Heart right ventricle (tissue), 16 donors: Measurements from ENCODE around the gene CPNE7. TPM values are rescaled to one million over a fixed set of nuclear protein-coding genes. Genes with fewer than 3 reads are reported as not detected.
"Not testable (repeated sequence)": the region's sequence is repeated elsewhere in the genome, so short reads cannot be mapped to it uniquely, and the experiment has no call there.

Experiments used
- ATAC-seq, 8 donors: fragments of 200-7000 bp; cut with Tn5 transposase; one replicate each; pipeline ENCODE4 v1.9.1; 2020; ENCODE audit warnings: mild to moderate bottlenecking in 8 of 8, moderate library complexity in 8 of 8, moderate number of reproducible peaks in 1 of 8
- DNase-seq, 2 donors: peaks; one replicate each; pipeline ENCODE4 v3.0.0-alpha.2; 2020
- H3K27ac ChIP-seq, 10 donors: fragments of 200-600 bp; sonication (generic) in 2 of 10; one replicate each; pipeline versions ENCODE4 v1.5.0 to v1.8.0; 2020 to 2022; ENCODE audit warnings: mild to moderate bottlenecking in 3 of 10
- H3K27me3 ChIP-seq, 7 donors: fragments of 200-600 bp; one replicate each; pipeline ENCODE4 v1.8.0; 2021 to 2022; ENCODE audit warnings: mild to moderate bottlenecking in 2 of 7
- H3K36me3 ChIP-seq, 9 donors: fragments of 200-600 bp; sonication (generic) in 1 of 9; one replicate each; pipeline versions ENCODE4 v1.5.0 to v1.8.0; 2020 to 2022; ENCODE audit warnings: mild to moderate bottlenecking in 2 of 9
- H3K4me1 ChIP-seq, 9 donors: fragments of 200-600 bp; sonication (generic) in 1 of 9; one replicate each; pipeline versions ENCODE4 v1.5.0 to v1.8.0; 2020 to 2022; ENCODE audit warnings: mild to moderate bottlenecking in 4 of 9
- H3K4me3 ChIP-seq, 10 donors: fragments of 200-600 bp; sonication (generic) in 2 of 10; one replicate each; pipeline versions ENCODE4 v1.5.0 to v1.8.0; 2020 to 2022; ENCODE audit warnings: mild to moderate bottlenecking in 7 of 10, moderate library complexity in 2 of 10
- H3K9me3 ChIP-seq, 11 donors: fragments of 200-600 bp in 10 of 11; sonication (generic) in 2 of 11; one replicate each; pipeline versions ENCODE4 v1.5.0 to v1.8.0; 2013 to 2022; ENCODE audit warnings: mild to moderate bottlenecking in 2 of 11, control low read depth in 1 of 11, moderate library complexity in 1 of 11
- WGBS, 2 donors: extraction: QIAGEN DNeasy Blood & Tissue Kit; methylation state at CpG; one replicate each; pipeline ENCODE4 v1.1.7; 2013; ENCODE audit warnings: inconsistent platforms in 1 of 2; 5-methylcytosine and 5-hydroxymethylcytosine counted together
- intact Hi-C, 10 donors: fragments of 100-400 bp; cut with DNase I; formaldehyde crosslinking; loops; one replicate each; pipeline versions ENCODE4 v1.11.1 to v1.14.2; 2022
- polyA plus RNA-seq, 2 donors: library from polyadenylated mRNA; stranded (reverse); fragments of 200-250 nt; gene quantifications; one replicate each; pipeline ENCODE4 v1.2.3, GENCODE V29; 2013
- total RNA-seq, 10 donors: library from RNA; stranded (reverse); fragmentation: NEBNext Ultra II Directional in 3 of 10; extraction: Animal tissue kit (Norgen Biotek cat#: 25700) in 3 of 10; gene quantifications; one replicate each; pipeline versions ENCODE4 v1.2.1 to v1.2.4, GENCODE V29; 2021 to 2023
- TF ChIP-seq, protein P1 (sequence below), 9 donors: fragments of 200-600 bp; sonication (generic) in 2 of 9; IDR thresholded peaks; one replicate each; pipeline versions ENCODE4 v1.5.0 to v1.8.0; 2021 to 2022; ENCODE audit warnings: antibody characterized with exemption in 9 of 9, mild to moderate bottlenecking in 5 of 9, moderate library complexity in 1 of 9
- donor health status: Arrhythmogenic right ventricular cardiomyopathy.
- donor health status: ischemic (EF 13 %, LVEDD 7.1; RV severe dilation, severe dysfunction).
- donor health status: healthy with polysubstance abuse.
- donor health status: DM: no; HTN: yes; CAD: no.
- donor health status: DM: no; HTN: no; CAD: no.
- donor health status: ischemic (EF 25% LVEDD 6.9; RV normal size, moderate dysfunction).
- donor health status: ischemic (EF 25% LVEDD 5.7; RV mildly dilated, moderate dysfunction).
- donor health status: healthy.
- donor health status: DM: yes; HTN: yes; CAD: no.
- donor health status: Ischemic cardiomyopathy.
- donor health status: ischemic (EF 35%, LVEDD 5.7; RV mildly dilated, moderate dysfunction).
- donor health status: nonischemic (EF 11% LVEDD 7.7; RV severe dilation, severe dysfunction).
- donor health status: DM: yes; HTN: yes; CAD: no.
- donor health status: PGD.
- donor health status: ischemic (EF 29% LVEDD 5.4; RV normal size, mild dysfunction).
- donor health status: nonischemic (EF 23%, LVEDD 6.1; RV moderate dilation, normal function).

Gene CPNE7
- total and polyA plus RNA-seq, 12 donors = 0.16 to 0.33 TPM; not detected in 10

DNA sequence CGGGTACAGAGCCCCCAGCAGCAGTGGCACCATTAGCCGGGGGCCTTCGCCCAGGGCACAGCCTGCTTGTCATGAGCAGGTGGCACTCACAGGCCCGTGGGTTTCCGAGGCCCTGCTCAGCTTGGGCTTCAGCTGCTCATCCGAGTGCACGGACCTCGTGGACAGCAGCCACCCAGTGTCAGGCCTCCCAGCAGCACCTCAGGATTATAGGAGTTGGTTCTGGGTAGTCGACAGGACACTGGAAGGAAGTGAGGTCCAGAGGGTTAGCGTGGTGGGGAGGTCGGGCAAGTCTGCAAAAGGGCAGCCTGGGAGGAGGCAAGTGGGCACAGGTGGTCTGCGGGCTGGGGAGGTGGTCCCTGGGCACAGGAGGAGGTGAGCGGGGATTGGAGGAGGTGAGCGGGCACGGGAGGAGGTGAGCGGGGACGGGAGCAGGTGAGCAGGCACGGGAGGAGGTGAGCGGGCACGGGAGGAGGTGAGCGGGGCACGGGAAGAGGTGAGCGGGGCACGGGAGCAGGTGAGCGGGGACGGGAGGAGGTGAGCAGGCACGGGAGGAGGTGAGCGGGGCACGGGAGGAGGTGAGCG, 5.1 kb upstream of the CPNE7 start:
- Histone ChIP-seq H3K36me3 (no peaks in the 10 kb centered on the region), H3K4me1 (peaks cover 20 to 29% (median 23%) of the 10 kb centered on the region in 9 donors), H3K27me3 (peaks cover 21 to 69% (median 51%) of the 10 kb centered on the region in 7 donors), H3K9me3 (no peaks in the 10 kb centered on the region), H3K4me3 (no peak overlapping the region), H3K27ac (no peak overlapping the region)
- TF ChIP-seq, protein P1, sequence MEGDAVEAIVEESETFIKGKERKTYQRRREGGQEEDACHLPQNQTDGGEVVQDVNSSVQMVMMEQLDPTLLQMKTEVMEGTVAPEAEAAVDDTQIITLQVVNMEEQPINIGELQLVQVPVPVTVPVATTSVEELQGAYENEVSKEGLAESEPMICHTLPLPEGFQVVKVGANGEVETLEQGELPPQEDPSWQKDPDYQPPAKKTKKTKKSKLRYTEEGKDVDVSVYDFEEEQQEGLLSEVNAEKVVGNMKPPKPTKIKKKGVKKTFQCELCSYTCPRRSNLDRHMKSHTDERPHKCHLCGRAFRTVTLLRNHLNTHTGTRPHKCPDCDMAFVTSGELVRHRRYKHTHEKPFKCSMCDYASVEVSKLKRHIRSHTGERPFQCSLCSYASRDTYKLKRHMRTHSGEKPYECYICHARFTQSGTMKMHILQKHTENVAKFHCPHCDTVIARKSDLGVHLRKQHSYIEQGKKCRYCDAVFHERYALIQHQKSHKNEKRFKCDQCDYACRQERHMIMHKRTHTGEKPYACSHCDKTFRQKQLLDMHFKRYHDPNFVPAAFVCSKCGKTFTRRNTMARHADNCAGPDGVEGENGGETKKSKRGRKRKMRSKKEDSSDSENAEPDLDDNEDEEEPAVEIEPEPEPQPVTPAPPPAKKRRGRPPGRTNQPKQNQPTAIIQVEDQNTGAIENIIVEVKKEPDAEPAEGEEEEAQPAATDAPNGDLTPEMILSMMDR (IDR thresholded peaks at IDR 0.05) = no peak
- ATAC-seq (no peak), DNase-seq (no peak)
- 86 to 89% methylated on average over 30 of the region's 30 CpGs for WGBS, 2 donors
- intact Hi-C loops = loop anchor here in 5 of 10 donors (5.0 to 10.0 kb wide), 3 partner anchors 64 to 74 kb away; no protein-coding TSS in a partner anchor

DNA sequence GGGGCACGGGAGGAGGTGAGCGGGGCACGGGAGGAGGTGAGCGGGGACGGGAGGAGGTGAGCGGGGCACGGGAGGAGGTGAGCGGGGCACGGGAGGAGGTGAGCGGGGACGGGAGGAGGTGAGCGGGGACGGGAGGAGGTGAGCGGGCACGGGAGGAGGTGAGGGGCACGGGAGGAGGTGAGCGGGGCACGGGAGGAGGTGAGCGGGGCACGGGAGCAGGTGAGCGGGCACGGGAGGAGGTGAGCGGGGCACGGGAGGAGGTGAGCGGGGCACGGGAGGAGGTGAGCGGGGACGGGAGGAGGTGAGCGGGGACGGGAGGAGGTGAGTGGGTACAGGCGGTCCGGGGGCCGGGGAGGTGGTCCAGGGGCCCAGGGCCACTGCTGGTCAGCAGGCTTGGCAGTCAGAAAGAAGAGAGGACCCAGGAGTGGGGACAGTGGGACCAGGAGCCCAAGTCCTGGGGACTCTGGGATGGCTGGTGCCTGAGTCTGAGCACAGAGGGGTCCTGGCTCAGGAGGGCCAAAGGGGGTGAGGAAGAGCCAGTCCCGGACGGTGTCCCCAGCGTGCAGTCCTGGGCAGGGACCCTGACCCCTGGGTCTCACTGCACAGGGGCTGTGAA, 4.5 kb upstream of the CPNE7 start:
- intact Hi-C loops = loop anchor here in 5 of 10 donors (5.0 to 10.0 kb wide), 3 partner anchors 64 to 74 kb away; no protein-coding TSS in a partner anchor
- not testable (repeated sequence) for H3K27ac ChIP-seq, DNase-seq, ATAC-seq, H3K4me3 ChIP-seq, H3K36me3 ChIP-seq, H3K9me3 ChIP-seq
- peaks cover 27 to 73% (median 55%) of the 10 kb centered on the region in 7 donors for H3K27me3 ChIP-seq
- WGBS, 2 donors = 85 to 89% methylated on average over 22 to 36 of the region's 36 CpGs
- H3K4me1 ChIP-seq = peaks cover 13 to 26% (median 17%) of the 10 kb centered on the region in 9 donors

DNA sequence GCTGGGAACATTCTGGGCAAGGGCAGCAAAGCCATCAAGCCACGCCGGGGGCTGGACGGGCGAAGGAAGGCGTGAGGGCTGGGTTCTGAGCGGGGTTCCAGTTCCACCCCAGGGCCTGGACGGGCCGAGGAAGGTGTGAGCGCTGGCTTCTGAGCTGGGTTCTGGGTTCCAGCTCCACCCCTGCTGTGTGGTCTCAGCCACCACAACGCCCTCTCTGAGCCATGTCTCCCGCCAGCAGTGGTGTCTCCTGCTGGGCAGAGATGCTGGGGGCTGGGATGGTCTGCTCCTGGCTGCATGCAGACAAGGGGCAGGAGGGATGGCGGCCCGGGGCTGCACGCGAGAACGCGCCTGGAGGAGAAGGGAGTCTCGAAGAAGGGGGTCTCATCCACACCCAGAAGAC, 3.9 kb upstream of the CPNE7 start:
- 86 to 91% methylated on average over 18 of the region's 18 CpGs for WGBS, 2 donors
- intact Hi-C loops = loop anchor here in 5 of 10 donors (5.0 to 10.0 kb wide), 3 partner anchors 63 to 73 kb away; no protein-coding TSS in a partner anchor
- H3K27me3 ChIP-seq = peaks cover 33 to 79% (median 61%) of the 10 kb centered on the region in 7 donors

DNA sequence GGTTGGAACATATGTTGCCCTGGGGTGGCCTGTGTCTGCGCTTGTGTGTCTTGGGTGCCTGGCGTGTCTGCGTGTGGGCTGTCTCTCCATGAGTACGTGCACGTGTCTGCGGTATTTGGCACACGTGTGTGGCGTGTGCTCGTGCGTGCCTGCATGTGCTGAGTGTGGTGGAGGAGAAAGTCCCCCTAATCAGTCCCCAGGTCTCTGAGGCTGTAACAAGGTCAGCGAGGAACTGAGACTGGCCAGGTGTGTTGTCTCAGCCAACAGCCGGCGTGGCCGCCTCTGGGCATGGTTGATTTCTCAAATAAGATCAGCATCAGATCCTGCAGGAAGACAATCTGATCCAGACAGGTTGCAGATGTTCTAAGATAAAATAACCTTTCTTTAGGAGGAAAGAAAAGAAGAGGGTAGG, 3.5 kb upstream of the CPNE7 start:
- H3K4me1 ChIP-seq = peaks cover 11 to 22% (median 17%) of the 10 kb centered on the region in 9 donors
- DNase-seq (no peak), ATAC-seq (no peak)
- intact Hi-C loops = loop anchor here in 5 of 10 donors (5.0 to 10.0 kb wide), 3 partner anchors 63 to 73 kb away; no protein-coding TSS in a partner anchor
- no peaks in the 10 kb centered on the region for H3K36me3 ChIP-seq
- TF ChIP-seq, protein P1 (IDR thresholded peaks at IDR 0.05) = no peak
- H3K27me3 ChIP-seq = peaks cover 36 to 82% (median 65%) of the 10 kb centered on the region in 7 donors
- H3K4me3 ChIP-seq = no peak overlapping the region
- no peaks in the 10 kb centered on the region for H3K9me3 ChIP-seq
- no peak overlapping the region for H3K27ac ChIP-seq
- 76 to 79% methylated on average over 14 of the region's 14 CpGs for WGBS, 2 donors

More for the DNA sequence above, 3.9 kb upstream of the CPNE7 start:
- Histone ChIP-seq H3K4me1 (peaks cover 11 to 22% (median 17%) of the 10 kb centered on the region in 9 donors), H3K36me3 (no peaks in the 10 kb centered on the region), H3K4me3 (no peak overlapping the region), H3K27ac (no peak overlapping the region), H3K9me3 (no peaks in the 10 kb centered on the region)
- no peak for DNase-seq
- TF ChIP-seq, protein P1 (IDR thresholded peaks at IDR 0.05) = no peak
- ATAC-seq = no peak
